Neuron (in vitro differentiated cells): ENCODE measurements around the gene COL4A1.

ENCODE experiments used
- H2AFZ ChIP-seq: one replicate; pipeline ENCODE4 v1.6.1; 2013; ENCODE audit warnings: low read depth, mild to moderate bottlenecking, inconsistent platforms, low read length, moderate library complexity
- H3K27me3 ChIP-seq: one replicate; pipeline ENCODE4 v1.6.1; 2013; ENCODE audit warnings: low read length; ENCODE audit not compliant: insufficient read depth
- H3K36me3 ChIP-seq: one replicate; pipeline ENCODE4 v1.6.1; 2013; ENCODE audit warnings: low read length; ENCODE audit not compliant: insufficient read depth
- H3K4me1 ChIP-seq: one replicate; pipeline ENCODE4 v1.6.1; 2013; ENCODE audit warnings: low read length; ENCODE audit not compliant: insufficient read depth
- H3K4me3 ChIP-seq: 2 replicates; pipeline ENCODE4 v1.5.1; 2013; ENCODE audit warnings: mild to moderate bottlenecking, low read length, moderate library complexity
- H3K9me3 ChIP-seq: one replicate; pipeline ENCODE4 v1.6.1; 2013; ENCODE audit warnings: low read length

Gene COL4A1

GRCh38 chr13:110164706-110165105 is 142.3 kb downstream of the COL4A1 start:
- Histone ChIP-seq H3K9me3 (no peaks in the 10 kb centered on the region), H3K36me3 (peaks cover 46% of the 10 kb centered on the region), H2AFZ (no peak overlapping the region), H3K4me3 (no peak overlapping the region), H3K27me3 (no peaks in the 10 kb centered on the region), H3K4me1 (no peaks in the 10 kb centered on the region)

DNA sequence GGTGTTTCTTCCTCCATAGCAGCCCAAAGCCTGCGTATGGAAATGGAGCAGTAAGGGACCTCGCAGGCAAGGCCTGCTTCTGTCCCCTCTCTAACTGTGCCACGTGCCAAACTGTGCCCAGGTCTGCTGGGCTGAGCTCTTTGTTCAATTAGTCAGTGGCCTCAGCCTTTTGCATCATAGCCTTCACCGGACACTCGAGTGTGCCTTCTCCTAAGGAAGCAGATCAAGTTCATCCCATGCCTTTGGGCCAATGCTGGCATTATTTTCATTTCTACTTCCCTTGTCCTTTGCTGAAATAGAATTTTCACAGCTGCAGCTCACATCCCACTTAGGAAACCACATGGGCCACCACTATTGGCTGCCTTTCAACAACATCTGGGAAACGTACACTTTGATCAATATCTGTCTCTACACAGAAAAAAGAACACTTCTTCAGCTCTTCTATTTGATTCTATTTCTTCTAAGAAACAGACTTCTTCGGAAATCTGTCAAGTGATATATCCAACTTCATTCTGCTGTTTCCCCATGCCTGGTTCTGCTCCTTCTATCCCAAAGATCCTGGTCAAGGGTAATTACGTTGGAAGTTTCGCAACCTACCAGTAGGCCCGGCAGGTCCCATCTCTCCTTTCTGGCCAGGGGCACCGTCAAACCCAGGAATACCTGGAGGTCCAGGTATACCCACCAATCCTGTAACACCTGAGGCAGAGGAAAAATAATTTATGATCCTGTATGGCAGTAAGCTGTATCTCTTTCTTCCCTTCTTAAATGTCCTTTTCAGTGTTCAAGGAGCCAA is 143.9 kb downstream of the COL4A1 start:
- Histone ChIP-seq H3K9me3 (no peaks in the 10 kb centered on the region), H2AFZ (no peak overlapping the region)

GRCh38 chr13:110162053-110162452 is 144.9 kb downstream of the COL4A1 start:
- H3K4me1 ChIP-seq, result no peaks in the 10 kb centered on the region
- no peak overlapping the region for H3K4me3 ChIP-seq
- no peak overlapping the region for H2AFZ ChIP-seq
- no peaks in the 10 kb centered on the region for H3K9me3 ChIP-seq
- no peaks in the 10 kb centered on the region for H3K27me3 ChIP-seq
- peaks cover 46% of the 10 kb centered on the region for H3K36me3 ChIP-seq

More for the DNA sequence above, 143.9 kb downstream of the COL4A1 start:
- no peaks in the 10 kb centered on the region for H3K4me1 ChIP-seq
- H3K27me3 ChIP-seq, result no peaks in the 10 kb centered on the region
- peaks cover 48% of the 10 kb centered on the region for H3K36me3 ChIP-seq
- H3K4me3 ChIP-seq, result no peak overlapping the region

DNA sequence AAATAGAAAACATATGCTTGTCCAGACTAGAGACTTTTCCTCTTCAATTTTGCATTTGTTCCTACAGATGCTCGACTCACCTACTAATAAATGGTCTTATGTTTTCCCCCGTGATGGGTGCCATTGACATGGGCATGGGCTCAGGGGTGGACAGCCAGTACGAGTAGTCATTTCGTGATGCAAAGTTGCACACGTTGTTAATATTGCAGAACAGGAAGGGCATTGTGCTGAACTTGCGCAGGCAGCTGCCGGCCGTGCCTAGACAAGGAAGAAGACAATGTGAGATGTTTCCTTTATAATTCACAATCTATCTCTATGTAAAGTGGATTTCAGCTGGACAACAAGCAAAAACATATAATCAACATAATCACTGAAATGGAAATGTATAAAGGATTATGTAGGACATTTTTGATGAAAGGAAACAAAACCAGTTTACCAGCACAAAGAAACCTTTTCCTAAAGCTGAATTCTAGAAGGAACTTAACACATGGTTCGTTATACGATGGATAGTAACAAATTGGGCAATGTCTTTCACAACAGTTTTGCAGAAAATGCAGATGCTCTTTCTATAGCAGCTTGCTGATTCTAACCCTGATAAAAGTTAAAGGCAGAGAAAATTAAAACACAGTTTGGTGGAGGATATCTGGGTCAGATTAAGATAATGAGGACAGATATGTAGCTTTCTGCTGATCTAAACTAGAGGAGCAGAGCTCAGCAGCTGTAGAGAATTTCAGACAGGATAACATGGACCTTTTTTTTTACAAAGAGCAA is 145.7 kb downstream of the COL4A1 start:
- Histone ChIP-seq H3K36me3 (peaks cover 40% of the 10 kb centered on the region), H3K27me3 (no peaks in the 10 kb centered on the region), H3K4me1 (no peaks in the 10 kb centered on the region), H3K4me3 (no peak overlapping the region), H3K9me3 (no peaks in the 10 kb centered on the region), H2AFZ (no peak overlapping the region)

DNA sequence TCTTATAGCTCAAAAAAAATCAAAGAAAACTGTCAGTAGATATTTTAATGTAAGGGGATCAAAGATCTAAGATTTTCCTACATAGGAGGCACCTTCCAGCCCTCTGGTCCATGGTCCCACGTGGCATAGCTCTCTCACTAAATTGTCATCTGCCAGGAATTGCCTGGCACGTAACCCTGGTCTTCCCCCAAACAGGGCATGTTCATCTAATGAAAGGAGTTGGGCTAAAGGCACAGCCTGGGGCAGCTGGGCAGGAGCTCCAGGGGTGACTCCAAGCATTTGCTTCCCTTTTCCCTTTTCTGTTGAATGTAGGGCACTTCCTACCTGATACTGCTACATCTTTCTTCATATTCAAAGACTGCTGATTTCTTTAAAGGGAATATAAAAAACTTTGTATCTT is 148.7 kb downstream of the COL4A1 start:
- Histone ChIP-seq H3K4me1 (no peaks in the 10 kb centered on the region), H3K9me3 (no peaks in the 10 kb centered on the region), H3K36me3 (peaks cover 39% of the 10 kb centered on the region), H2AFZ (no peak overlapping the region), H3K27me3 (no peaks in the 10 kb centered on the region), H3K4me3 (no peak overlapping the region)

GRCh38 chr13:110157718-110158117 is 149.2 kb downstream of the COL4A1 start:
- Histone ChIP-seq H3K4me3 (no peak overlapping the region), H3K27me3 (no peaks in the 10 kb centered on the region), H3K36me3 (peaks cover 34% of the 10 kb centered on the region)

GRCh38 chr13:110156301-110157049 is 150.5 kb downstream of the COL4A1 start:
- Histone ChIP-seq H3K4me3 (no peak overlapping the region), H3K4me1 (no peaks in the 10 kb centered on the region), H3K36me3 (peaks cover 29% of the 10 kb centered on the region)

More at GRCh38 chr13:110157718-110158117, 149.2 kb downstream of the COL4A1 start:
- H3K9me3 ChIP-seq, result no peaks in the 10 kb centered on the region
- no peaks in the 10 kb centered on the region for H3K4me1 ChIP-seq
- no peak overlapping the region for H2AFZ ChIP-seq

GRCh38 chr13:110155072-110155471 is 151.9 kb downstream of the COL4A1 start:
- no peak overlapping the region for H3K4me3 ChIP-seq
- no peak overlapping the region for H2AFZ ChIP-seq
- no peaks in the 10 kb centered on the region for H3K27me3 ChIP-seq
- H3K9me3 ChIP-seq, result no peaks in the 10 kb centered on the region
- no peaks in the 10 kb centered on the region for H3K4me1 ChIP-seq
- H3K36me3 ChIP-seq, result peaks cover 24% of the 10 kb centered on the region

More at GRCh38 chr13:110156301-110157049, 150.5 kb downstream of the COL4A1 start:
- no peaks in the 10 kb centered on the region for H3K27me3 ChIP-seq
- no peak overlapping the region for H2AFZ ChIP-seq
- no peaks in the 10 kb centered on the region for H3K9me3 ChIP-seq

DNA sequence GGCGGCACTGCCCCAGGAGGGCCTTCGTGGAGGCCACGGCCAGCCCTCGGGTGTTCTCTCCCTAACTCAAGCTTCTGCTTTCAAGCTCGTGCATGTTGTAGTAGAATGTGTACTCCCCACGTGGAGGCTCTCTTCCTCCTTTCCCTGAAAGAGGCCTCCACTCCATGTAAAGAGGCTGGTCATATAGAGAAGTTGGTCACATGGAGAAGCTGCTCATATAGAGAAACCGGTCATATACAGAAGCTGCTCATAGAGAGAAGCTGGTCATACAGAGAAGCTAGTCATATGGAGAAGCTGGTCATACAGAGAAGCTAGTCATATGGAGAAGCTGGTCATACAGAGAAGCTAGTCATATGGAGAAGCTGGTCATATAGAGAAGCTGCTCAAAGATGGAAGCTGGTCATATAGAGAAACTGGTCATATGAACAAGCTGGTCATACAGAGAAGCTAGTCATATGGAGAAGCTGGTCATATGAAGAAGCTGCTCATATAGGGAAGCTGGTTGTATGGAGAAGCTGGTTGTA is 152.5 kb downstream of the COL4A1 start:
- Histone ChIP-seq H3K27me3 (no peaks in the 10 kb centered on the region), H3K9me3 (no peaks in the 10 kb centered on the region), H3K4me1 (no peaks in the 10 kb centered on the region), H3K36me3 (peaks cover 23% of the 10 kb centered on the region), H2AFZ (no peak overlapping the region), H3K4me3 (no peak overlapping the region)

DNA sequence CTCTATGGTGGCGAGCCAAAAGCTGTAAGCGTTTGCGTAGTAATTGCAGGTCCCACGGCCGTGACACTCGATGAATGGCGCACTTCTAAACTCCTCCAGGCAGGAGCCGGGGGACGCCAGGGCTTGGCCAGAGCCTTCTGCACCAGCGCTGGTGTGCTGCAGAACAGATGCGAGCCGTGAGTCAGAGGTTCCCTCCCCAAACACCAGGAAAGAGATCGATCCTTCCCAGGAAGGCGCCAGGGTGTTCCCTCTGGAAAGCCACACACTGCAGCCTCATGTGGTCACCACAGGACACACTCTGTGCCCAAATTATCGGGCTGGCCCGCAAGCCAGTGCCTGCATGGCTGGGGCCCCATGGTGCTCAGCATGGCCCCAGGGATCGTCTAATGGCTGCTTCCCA is 154.6 kb downstream of the COL4A1 start:
- Histone ChIP-seq H3K4me3 (no peak overlapping the region), H3K4me1 (no peaks in the 10 kb centered on the region), H3K27me3 (no peaks in the 10 kb centered on the region), H3K9me3 (no peaks in the 10 kb centered on the region), H2AFZ (no peak overlapping the region), H3K36me3 (peaks cover 19% of the 10 kb centered on the region)

- no peaks in the 10 kb centered on the region for H3K9me3 ChIP-seq
- peaks cover 19% of the 10 kb centered on the region for H3K36me3 ChIP-seq
- no peak overlapping the region for H2AFZ ChIP-seq
- H3K4me1 ChIP-seq, result no peaks in the 10 kb centered on the region
- H3K4me3 ChIP-seq, result no peak overlapping the region
- H3K27me3 ChIP-seq, result no peaks in the 10 kb centered on the region
These were observed 155.5 kb downstream of the COL4A1 start for GRCh38 chr13:110151462-110151861.

DNA sequence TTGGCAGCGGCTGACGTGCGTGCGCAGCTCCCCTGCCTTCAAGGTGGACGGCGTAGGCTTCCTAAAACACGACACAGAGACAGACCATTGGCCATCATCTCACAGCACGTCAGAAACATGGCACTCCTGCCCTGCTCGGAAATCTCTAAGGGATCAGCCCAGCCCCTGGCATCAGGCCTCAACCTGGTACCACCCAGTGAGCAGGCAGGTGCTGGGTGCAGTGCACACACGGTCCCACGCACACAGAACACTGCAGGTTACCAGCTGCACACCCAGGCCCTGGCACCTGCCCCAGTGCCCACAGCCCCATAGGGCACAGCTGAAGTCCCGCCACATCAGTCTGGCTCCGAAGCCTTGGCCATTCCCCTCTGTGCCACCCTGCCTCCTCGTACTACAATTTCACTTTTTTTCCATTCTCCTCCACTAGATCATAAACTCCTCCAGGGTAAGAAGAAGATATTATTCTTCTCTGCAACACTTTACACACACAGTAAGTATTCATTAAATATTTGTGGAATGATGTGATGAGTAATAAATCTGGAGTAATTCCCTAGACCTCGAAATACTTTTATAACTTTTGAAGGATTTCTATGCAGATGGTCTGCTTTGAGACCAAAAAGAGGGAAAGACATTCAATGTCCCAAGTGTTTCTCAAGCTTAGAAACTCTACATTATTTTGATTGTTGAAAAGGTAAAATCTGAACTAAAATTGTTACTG is 156.4 kb downstream of the COL4A1 start:
- Histone ChIP-seq H3K4me3 (no peak overlapping the region), H3K4me1 (no peaks in the 10 kb centered on the region), H3K9me3 (no peaks in the 10 kb centered on the region), H2AFZ (no peak overlapping the region), H3K27me3 (no peaks in the 10 kb centered on the region), H3K36me3 (peaks cover 19% of the 10 kb centered on the region)
